ENCODE data around the gene CYP20A1.

DNA sequence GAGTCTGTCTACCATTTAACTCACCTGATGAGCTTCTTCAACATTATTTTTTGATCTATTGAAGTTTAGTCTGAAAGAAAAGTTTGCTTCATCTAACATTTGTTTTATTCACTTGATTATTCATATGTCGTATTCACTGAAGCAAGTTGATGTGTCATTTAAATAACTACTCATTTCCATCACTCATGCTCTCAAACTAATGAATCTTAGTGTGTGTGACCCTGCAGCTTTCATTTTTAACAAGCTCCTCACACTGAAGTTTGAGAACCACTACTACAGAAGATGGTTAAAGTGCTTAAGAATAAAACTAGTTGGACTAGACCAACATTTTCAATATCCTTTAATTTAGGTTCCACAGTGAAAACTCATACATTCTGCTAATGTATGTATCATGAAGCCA, 87.5 kb downstream of the CYP20A1 start:
- TF ChIP-seq CTCF (IDR thresholded peaks at IDR 0.05; ENCODE audit: insufficient read depth, low read length) (no peak), POLR2AphosphoS5 (IDR thresholded peaks at IDR 0.05; ENCODE audit: low read depth) (no peak), GABPA (IDR thresholded peaks at IDR 0.05; ENCODE audit: low read depth) (no peak)
- TF ChIP-seq, protein P1, sequence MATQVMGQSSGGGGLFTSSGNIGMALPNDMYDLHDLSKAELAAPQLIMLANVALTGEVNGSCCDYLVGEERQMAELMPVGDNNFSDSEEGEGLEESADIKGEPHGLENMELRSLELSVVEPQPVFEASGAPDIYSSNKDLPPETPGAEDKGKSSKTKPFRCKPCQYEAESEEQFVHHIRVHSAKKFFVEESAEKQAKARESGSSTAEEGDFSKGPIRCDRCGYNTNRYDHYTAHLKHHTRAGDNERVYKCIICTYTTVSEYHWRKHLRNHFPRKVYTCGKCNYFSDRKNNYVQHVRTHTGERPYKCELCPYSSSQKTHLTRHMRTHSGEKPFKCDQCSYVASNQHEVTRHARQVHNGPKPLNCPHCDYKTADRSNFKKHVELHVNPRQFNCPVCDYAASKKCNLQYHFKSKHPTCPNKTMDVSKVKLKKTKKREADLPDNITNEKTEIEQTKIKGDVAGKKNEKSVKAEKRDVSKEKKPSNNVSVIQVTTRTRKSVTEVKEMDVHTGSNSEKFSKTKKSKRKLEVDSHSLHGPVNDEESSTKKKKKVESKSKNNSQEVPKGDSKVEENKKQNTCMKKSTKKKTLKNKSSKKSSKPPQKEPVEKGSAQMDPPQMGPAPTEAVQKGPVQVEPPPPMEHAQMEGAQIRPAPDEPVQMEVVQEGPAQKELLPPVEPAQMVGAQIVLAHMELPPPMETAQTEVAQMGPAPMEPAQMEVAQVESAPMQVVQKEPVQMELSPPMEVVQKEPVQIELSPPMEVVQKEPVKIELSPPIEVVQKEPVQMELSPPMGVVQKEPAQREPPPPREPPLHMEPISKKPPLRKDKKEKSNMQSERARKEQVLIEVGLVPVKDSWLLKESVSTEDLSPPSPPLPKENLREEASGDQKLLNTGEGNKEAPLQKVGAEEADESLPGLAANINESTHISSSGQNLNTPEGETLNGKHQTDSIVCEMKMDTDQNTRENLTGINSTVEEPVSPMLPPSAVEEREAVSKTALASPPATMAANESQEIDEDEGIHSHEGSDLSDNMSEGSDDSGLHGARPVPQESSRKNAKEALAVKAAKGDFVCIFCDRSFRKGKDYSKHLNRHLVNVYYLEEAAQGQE (IDR thresholded peaks at IDR 0.05; ENCODE audit: insufficient replicate concordance, low read depth): no peak

Data from HL-60 (cell line).